Stimulated activated CD4-positive, alpha-beta T cell treated with anti-CD3 and anti-CD28 coated beads, TNF-alpha, amount 100 ng/mL, for 4 hours (primary cell): ENCODE results near the gene CADM2.
"Not testable (repeated sequence)": the region's sequence is repeated elsewhere in the genome, so short reads cannot be mapped to it uniquely, and the experiment has no call there.

ENCODE experiments used
- DNase-seq, 3 experiments: peaks; one replicate each; pipeline ENCODE4 v3.0.0-alpha.2; 2020; ENCODE audit warnings: low read depth in 3 of 3

The CADM2 gene

DNA sequence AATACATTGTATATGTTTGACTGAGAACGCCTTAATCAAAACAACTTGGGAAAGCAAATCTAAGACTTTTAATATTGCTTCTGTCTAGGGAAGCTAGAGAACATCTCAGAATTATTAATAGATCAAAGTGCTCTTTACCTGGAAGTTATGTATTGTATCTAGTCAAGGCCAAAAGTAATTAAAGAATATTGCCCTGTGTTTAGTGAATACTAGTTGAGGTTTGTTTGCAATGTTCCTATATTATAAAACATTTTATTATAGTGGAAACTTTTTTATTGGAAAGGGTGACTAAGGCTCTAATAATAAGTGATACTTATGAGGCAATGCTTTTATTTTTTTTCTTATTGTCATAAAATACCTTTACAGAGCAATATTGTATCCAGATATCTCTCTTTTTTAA is 118.2 kb downstream of the CADM2 start:
- no peak for DNase-seq

GRCh38 chr3:85081191-85081906 is 122.6 kb downstream of the CADM2 start:
- no peak for DNase-seq

DNA sequence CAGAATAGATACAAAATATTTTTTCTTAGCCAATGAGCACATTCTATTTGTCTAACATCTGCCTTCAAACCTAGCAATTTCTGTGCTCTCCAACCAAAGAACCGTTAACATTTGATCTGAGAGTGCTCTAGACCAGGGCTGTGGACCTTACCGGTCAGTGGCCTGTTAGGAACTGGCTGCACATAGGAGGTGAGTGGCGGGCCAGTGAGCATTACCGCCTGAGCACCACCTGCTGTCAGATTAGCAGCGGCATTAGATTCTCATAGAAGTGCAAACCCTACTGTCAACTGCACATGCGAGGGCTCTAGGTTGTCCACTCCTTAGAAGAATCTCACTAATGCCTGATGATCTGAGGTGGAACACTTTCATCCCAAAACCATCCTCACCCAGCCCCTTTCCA is 131.7 kb downstream of the CADM2 start:
- DNase-seq = no peak

- DNase-seq = no peak
These were observed 141.5 kb downstream of the CADM2 start for GRCh38 chr3:85100316-85100715.

- no peak for DNase-seq
These were observed 144.0 kb downstream of the CADM2 start for GRCh38 chr3:85102781-85103180.

- DNase-seq = no peak
These were observed 151.6 kb downstream of the CADM2 start for GRCh38 chr3:85110393-85110792.

DNA sequence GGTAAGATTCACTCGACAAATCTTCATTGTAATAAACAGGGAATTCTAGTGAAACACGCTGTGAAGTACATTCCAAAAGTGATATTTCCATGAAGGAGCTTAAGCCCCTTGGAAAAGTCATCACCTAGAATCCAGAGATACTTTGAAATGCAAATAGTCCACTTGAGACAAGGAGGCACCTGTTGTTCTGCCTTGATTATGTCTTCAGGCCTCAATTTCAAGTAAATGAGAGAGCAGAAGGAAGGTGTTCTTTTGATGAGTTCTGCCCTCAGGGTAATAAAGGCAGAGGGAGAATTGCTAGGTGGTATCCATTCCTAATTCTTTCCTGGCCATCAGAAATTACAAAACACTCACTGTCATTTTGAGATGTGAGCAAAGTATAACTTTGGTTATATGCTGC is 162.1 kb downstream of the CADM2 start:
- no peak for DNase-seq

DNA sequence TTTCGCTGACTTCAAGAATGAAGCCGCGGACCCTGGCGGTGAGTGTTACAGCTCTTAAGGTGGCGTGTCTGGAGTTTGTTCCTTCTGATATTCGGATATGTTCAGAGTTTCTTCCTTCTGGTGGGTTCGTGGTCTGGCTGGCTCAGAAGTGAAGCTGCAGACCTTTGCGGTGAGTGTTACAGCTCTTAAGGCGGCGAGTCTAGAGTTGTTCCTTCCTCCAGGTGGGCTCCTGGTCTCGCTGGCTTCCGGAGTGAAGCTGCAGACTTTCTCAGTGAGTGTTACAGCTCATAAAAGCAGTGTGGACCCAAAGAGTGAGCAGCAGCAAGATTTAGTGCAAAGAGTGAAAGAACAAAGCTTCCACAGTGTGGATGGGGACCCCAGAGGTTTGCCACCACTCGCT is 174.1 kb downstream of the CADM2 start:
- DNase-seq = not testable (repeated sequence)

DNA sequence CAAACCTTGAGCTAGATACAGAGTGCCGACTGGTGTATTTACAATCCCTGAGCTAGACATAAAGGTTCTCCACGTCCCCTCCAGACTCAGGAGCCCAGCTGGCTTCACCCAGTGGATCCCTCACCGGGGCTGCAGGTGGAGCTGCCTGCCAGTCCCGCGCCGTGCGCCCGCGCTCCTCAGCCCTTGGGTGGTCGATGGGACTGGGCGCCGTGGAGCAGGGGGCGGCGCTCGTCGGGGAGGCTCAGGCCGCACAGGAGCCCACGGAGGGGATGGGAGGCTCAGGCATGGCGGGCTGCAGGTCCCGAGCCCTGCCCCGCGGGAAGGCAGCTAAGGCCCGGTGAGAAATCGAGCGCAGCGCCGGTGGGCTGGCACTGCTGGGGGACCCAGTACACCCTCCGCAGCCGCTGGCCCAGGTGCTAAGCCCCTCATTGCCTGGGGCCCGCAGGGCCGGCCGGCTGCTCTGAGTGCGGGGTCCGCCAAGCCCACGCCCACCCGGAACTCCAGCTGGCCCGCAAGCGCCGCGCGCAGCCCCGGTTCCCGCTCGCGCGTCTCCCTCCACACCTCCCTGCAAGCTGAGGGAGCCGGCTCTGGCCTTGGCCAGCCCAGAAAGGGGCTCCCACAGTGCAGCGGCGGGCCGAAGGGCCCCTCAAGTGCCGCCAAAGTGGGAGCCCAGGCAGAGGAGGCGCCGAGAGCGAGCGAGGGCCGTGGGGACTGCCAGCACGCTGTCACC is 175.1 kb downstream of the CADM2 start:
- not testable (repeated sequence) for DNase-seq

GRCh38 chr3:85142626-85143025 is 183.8 kb downstream of the CADM2 start:
- no peak for DNase-seq

DNA sequence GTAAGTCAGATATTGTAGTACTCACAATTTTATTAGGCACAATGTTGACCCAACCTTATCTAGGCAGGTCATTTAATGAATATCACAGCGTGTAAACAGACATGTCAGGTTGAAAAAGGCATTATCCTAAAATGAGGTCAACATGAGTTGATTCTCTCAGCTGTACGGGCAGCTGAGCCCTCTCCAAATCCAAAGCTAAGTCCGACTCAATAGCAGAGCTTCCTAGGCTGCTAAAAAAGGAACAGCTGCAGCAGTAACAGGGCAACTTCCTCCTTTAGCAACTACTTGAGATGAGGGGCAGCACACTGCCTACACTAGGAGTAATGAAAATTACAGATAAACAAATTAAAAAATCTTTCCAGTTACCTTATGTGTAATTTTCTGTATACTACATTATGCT is 189.2 kb downstream of the CADM2 start:
- DNase-seq = no peak

DNA sequence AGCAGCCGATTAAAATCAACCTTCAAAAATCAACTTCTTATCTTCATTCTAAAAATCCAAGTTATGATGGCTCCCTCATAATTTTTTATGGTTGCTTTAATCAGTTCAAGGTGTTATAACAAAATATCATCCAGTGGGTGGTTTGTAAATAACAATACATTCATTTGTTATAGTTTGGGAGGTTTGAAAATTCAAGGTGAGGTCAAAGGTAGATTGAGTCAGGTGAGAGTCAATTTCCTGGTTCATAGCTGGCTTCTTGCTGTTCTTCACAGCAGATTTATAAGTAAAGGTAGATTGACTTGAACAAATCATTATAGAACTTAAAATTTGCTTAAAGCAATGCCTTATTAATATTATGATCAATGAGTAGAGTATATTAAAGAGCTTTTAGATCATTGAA is 192.8 kb downstream of the CADM2 start:
- DNase-seq = no peak

DNA sequence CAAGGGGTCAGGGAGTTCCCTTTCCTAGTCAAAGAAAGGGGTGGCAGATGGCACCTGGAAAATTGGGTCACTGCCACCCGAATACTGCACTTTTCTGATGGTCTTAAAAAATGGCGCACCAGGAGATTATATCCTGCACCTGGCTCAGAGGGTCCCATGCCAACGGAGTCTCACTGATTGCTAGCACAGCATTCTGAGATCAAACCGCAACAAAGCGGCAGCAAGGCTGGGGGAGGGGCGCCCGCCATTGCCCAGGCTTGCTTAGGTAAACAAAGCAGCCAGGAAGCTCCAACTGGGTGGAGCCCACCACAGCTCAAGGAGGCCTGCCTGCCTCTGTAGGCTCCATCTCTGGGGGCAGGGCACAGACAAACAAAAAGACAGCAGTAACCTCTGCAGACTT is 194.5 kb downstream of the CADM2 start:
- DNase-seq = not testable (repeated sequence)

GRCh38 chr3:85159376-85159775 is 200.6 kb downstream of the CADM2 start:
- DNase-seq = no peak

DNA sequence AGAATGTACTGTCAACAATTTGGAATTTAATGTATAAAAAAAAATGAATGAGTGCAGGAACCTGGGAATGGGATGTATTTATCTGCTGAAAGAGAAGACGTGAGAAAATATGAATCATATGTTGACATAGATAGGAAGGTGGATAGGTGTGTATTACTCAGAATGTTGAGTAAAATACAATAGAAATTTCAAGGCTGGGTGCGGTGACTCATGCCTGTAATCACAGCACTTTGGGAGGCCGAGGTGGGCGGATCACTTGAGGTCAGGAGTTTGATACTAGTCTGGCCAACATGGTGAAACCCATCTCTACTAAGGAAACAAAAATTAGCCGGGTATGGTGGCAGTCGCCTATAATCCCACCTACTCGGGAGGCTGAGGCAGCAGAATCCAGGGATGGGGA is 202.8 kb downstream of the CADM2 start:
- DNase-seq = no peak

DNA sequence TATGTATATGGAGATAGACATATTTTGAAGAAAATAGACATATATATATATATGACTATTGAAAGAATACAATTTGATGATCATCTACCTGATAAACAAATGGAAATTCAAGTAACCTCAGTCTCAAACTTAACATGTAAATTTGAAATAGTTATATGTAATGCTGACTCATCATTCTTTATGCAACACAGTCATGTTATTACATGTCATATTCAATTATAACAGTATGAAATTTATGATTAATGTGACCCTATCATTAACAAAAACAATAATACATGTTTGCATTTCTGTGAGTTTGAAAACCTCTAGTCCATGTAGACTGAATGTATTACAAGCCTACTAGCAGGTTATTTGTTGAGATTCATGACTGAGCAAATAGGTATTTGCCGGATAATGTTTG is 204.1 kb downstream of the CADM2 start:
- DNase-seq = no peak

- DNase-seq = no peak
These were observed 205.6 kb downstream of the CADM2 start for GRCh38 chr3:85164436-85164835.

DNA sequence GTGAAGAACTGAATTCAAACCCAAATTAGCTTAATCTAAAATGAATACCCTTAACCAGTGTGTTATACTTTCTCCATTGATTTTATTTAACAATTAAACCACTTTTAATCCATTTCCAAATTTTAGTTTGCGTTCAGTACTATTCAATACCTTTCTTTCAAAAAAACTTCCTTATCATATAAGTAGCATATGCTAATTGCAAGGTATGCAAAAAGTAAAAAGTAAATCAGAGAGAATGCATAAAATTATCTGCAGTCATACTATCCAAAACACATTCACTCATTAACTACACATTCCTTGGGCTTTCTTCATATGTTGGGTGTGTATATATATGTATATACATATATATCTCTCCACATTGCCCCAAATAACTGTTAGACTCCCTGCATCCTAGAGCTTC is 208.8 kb downstream of the CADM2 start:
- no peak for DNase-seq

GRCh38 chr3:85170646-85171045 is 211.9 kb downstream of the CADM2 start:
- no peak for DNase-seq

DNA sequence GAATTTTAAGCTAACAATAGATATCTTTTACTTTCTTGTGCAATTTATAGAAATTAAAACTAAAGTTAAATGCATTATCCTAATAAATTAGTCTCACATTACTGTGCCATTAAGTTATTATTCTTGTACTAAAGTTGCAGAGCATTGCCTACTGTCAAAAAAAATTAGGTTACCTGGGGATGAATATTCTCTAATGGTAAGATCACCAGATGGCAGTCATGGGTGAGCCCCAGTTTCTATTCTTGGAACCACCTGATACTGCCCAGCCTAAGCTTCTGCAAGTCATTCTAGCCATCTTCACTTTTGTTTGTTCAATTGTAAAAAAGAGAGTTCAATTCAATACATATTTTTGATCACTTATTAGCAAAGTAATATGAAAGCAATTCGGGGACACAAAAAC is 213.2 kb downstream of the CADM2 start:
- DNase-seq = no peak

DNA sequence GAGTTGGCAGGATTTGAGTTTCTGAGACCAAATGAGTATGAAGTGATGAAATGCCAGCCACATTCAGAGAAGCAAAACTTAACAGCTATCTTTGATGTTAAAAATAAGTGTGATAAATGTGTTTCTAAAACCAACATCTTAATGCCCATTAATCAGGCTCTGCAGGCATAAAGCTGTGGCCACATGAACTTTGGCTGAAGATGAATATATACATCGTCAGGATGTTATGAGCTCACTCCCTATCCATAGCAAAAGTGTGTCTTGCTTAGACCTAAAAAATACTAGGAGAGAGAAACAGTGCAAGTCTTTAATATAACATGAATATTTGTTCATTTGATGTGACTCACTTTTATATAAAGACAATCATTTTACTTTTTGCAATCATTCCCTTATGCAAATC is 218.0 kb downstream of the CADM2 start:
- DNase-seq = no peak

- DNase-seq = no peak
These were observed 224.4 kb downstream of the CADM2 start for GRCh38 chr3:85182975-85183752.

DNA sequence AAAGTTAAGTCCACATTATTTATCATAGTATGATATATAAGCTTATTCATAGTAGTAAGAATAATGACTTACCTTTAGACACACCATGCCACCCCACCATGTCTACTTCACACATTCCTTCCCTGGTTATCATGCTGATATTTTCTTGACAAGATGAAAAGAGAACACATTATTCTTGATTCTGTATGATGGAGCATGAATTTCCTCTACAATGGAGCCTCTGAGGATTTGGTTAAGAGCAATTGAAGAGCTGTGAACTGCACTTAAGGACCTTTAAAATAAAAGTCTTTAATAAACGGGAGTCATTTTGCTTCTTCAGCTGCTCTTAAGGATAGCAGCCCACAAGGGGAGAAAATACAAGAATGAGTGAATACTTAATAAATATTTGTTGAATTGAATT is 226.7 kb downstream of the CADM2 start:
- DNase-seq = no peak
